Measurements from ENCODE around the gene SOX5. TPM values are rescaled to one million over a fixed set of nuclear protein-coding genes. Genes with fewer than 3 reads are reported as not detected.

The SOX5 gene
- total RNA-seq, 1 donor from 2014 or later, result 20.1 TPM

GRCh38 chr12:23815810-23816209 lies 133.7 kb downstream of the SOX5 start:
- Histone ChIP-seq H3K4me3 (no peak overlapping the region), H3K36me3 (no peaks in the 10 kb centered on the region), H3K4me1 (no peaks in the 10 kb centered on the region), H3K27ac (no peak overlapping the region), H3K9me3 (no peaks in the 10 kb centered on the region), H3K27me3 (no peaks in the 10 kb centered on the region)
- no peak for TF ChIP-seq CTCF (IDR thresholded peaks at IDR 0.05)
- ATAC-seq (no peak), DNase-seq (no peak)
- intact Hi-C loops (cut with DNase I), result no loop called here

GRCh38 chr12:23813206-23813605 lies 136.3 kb downstream of the SOX5 start:
- no peak for ATAC-seq
- no peaks in the 10 kb centered on the region for H3K9me3 ChIP-seq
- H3K4me1 ChIP-seq, result no peaks in the 10 kb centered on the region
- no peak for DNase-seq
- TF ChIP-seq CTCF (IDR thresholded peaks at IDR 0.05), result no peak
- H3K27me3 ChIP-seq, result no peaks in the 10 kb centered on the region
- no peaks in the 10 kb centered on the region for H3K36me3 ChIP-seq
- no peak overlapping the region for H3K4me3 ChIP-seq
- intact Hi-C loops (cut with DNase I), result no loop called here
- no peak overlapping the region for H3K27ac ChIP-seq

GRCh38 chr12:23810329-23810902 lies 139.1 kb downstream of the SOX5 start:
- Histone ChIP-seq H3K36me3 (no peaks in the 10 kb centered on the region), H3K4me3 (no peak overlapping the region), H3K27ac (no peak overlapping the region), H3K27me3 (no peaks in the 10 kb centered on the region), H3K9me3 (no peaks in the 10 kb centered on the region), H3K4me1 (no peaks in the 10 kb centered on the region)
- intact Hi-C loops (cut with DNase I), result no loop called here
- no peak for ATAC-seq
- TF ChIP-seq CTCF (IDR thresholded peaks at IDR 0.05), result no peak
- no peak for DNase-seq

- Histone ChIP-seq H3K4me1 (no peaks in the 10 kb centered on the region), H3K27me3 (no peaks in the 10 kb centered on the region), H3K36me3 (no peaks in the 10 kb centered on the region), H3K4me3 (no peak overlapping the region), H3K9me3 (no peaks in the 10 kb centered on the region), H3K27ac (no peak overlapping the region)
- ATAC-seq, result no peak
- TF ChIP-seq CTCF (IDR thresholded peaks at IDR 0.05), result no peak
- intact Hi-C loops (cut with DNase I), result no loop called here
- no peak for DNase-seq
Measured at GRCh38 chr12:23803540-23803939, 145.9 kb downstream of the SOX5 start.

GRCh38 chr12:23795494-23795893 lies 154.0 kb downstream of the SOX5 start:
- no peaks in the 10 kb centered on the region for H3K27me3 ChIP-seq
- intact Hi-C loops (cut with DNase I), result no loop called here
- no peak for ATAC-seq
- H3K4me3 ChIP-seq, result no peak overlapping the region
- DNase-seq, result no peak
- H3K9me3 ChIP-seq, result no peaks in the 10 kb centered on the region
- TF ChIP-seq CTCF (IDR thresholded peaks at IDR 0.05), result no peak
- no peaks in the 10 kb centered on the region for H3K36me3 ChIP-seq
- no peaks in the 10 kb centered on the region for H3K4me1 ChIP-seq
- H3K27ac ChIP-seq, result no peak overlapping the region

GRCh38 chr12:23781118-23781517 lies 168.4 kb downstream of the SOX5 start:
- H3K4me3 ChIP-seq, result no peak overlapping the region
- H3K4me1 ChIP-seq, result no peaks in the 10 kb centered on the region
- H3K36me3 ChIP-seq, result no peaks in the 10 kb centered on the region
- DNase-seq, result no peak
- H3K27ac ChIP-seq, result no peak overlapping the region
- H3K27me3 ChIP-seq, result no peaks in the 10 kb centered on the region
- H3K9me3 ChIP-seq, result no peaks in the 10 kb centered on the region
- no peak for ATAC-seq
- TF ChIP-seq CTCF (IDR thresholded peaks at IDR 0.05), result no peak
- intact Hi-C loops (cut with DNase I), result no loop called here

All from upper lobe of right lung (tissue), 1 donor.